Common myeloid progenitor, CD34-positive (primary cell): ENCODE data around the gene PDE10A.
"Not testable (repeated sequence)": the region's sequence is repeated elsewhere in the genome, so short reads cannot be mapped to it uniquely, and the experiment has no call there.

Experiments
- CTCF ChIA-PET: fragments of 350-600 bp; sonication (Branson Sonifier 250); formaldehyde crosslinking; loops from one replicate; lab custom pipeline; 2021; ENCODE audit warnings: antibody characterized with exemption; lab: Charles Lee
- POLR2A ChIA-PET: fragments of 350-600 bp; sonication (Branson Sonifier 250); formaldehyde crosslinking; loops from one replicate; lab custom pipeline; 2021; ENCODE audit warnings: antibody characterized with exemption; lab: Charles Lee
- DNase-seq, 3 donors: peaks; one replicate each; pipeline versions ENCODE4 v3.0.0 to v3.0.0-alpha.2; 2013
- H3K27ac ChIP-seq, 2 experiments: 1 replicate in 1 of 2; 2 replicates in 1 of 2; pipeline ENCODE4 v1.7.0; 2013; ENCODE audit warnings: inconsistent platforms in 2 of 2, low read length in 2 of 2, mild to moderate bottlenecking in 2 of 2, low read depth in 1 of 2, moderate library complexity in 1 of 2; ENCODE audit not compliant: severe bottlenecking in 2 of 2, insufficient read depth in 1 of 2, poor library complexity in 1 of 2
- H3K27me3 ChIP-seq, 5 experiments: replicated peaks in 2 of 5; 1 replicate in 3 of 5; 2 replicates in 2 of 5; pipeline versions ENCODE4 v1.6.1 to v1.7.0; 2013; ENCODE audit warnings: low read length in 4 of 5, mild to moderate bottlenecking in 2 of 5, moderate library complexity in 2 of 5, inconsistent platforms in 1 of 5; ENCODE audit not compliant: insufficient read depth in 5 of 5, control insufficient read depth in 4 of 5
- H3K36me3 ChIP-seq, 4 experiments: 1 replicate in 2 of 4; 2 replicates in 2 of 4; pipeline versions ENCODE4 v1.6.1 to v1.7.0; 2013; ENCODE audit warnings: low read length in 3 of 4, control low read depth in 1 of 4, mild to moderate bottlenecking in 1 of 4; ENCODE audit not compliant: control insufficient read depth in 4 of 4, insufficient read depth in 4 of 4
- H3K4me1 ChIP-seq, 4 experiments: 1 replicate in 3 of 4; 2 replicates in 1 of 4; pipeline versions ENCODE4 v1.6.1 to v1.7.1; 2013; ENCODE audit warnings: low read length in 3 of 4, mild to moderate bottlenecking in 3 of 4, control low read depth in 1 of 4, inconsistent platforms in 1 of 4, moderate library complexity in 1 of 4; ENCODE audit not compliant: control insufficient read depth in 4 of 4, insufficient read depth in 4 of 4; ENCODE audit errors: control extremely low read depth in 1 of 4
- H3K4me3 ChIP-seq, 7 experiments: 1 replicate in 4 of 7; 2 replicates in 3 of 7; pipeline versions ENCODE4 v1.5.1 to v1.7.0; 2013; ENCODE audit warnings: mild to moderate bottlenecking in 7 of 7, low read length in 6 of 7, moderate library complexity in 6 of 7, inconsistent platforms in 2 of 7, low read depth in 2 of 7, control low read depth in 1 of 7; ENCODE audit not compliant: insufficient read depth in 4 of 7, control insufficient read depth in 1 of 7; ENCODE audit errors: extremely low read depth in 1 of 7
- H3K9me3 ChIP-seq, 5 experiments: 1 replicate in 4 of 5; 2 replicates in 1 of 5; pipeline versions ENCODE4 v1.6.1 to v1.7.1; 2013; ENCODE audit warnings: low read length in 4 of 5, mild to moderate bottlenecking in 2 of 5, inconsistent platforms in 1 of 5, low read depth in 1 of 5, moderate library complexity in 1 of 5; ENCODE audit not compliant: control insufficient read depth in 4 of 5, insufficient read depth in 2 of 5; ENCODE audit errors: control extremely low read depth in 1 of 5
- WGBS: methylation state at CpG from one replicate; pipeline ENCODE4 v1.1.5; 2013; ENCODE audit not compliant: insufficient coverage; 5-methylcytosine and 5-hydroxymethylcytosine counted together

PDE10A gene

GRCh38 chr6:165627366-165627765 is 35.7 kb downstream of the PDE10A start:
- H3K27me3 ChIP-seq, result no peaks in the 10 kb centered on the region
- no peak overlapping the region for H3K4me3 ChIP-seq
- WGBS, result 95% methylated on average over 2 of the region's 4 CpGs

GRCh38 chr6:165626711-165627110 is 36.3 kb downstream of the PDE10A start:
- Histone ChIP-seq H3K36me3 (no peaks in the 10 kb centered on the region), H3K27me3 (no peaks in the 10 kb centered on the region), H3K27ac (no peak overlapping the region), H3K9me3 (peaks cover 0 to 6% (median 0%) of the 10 kb centered on the region in 5 experiments), H3K4me3 (no peak overlapping the region), H3K4me1 (peaks cover 0 to 4% (median 0%) of the 10 kb centered on the region in 4 experiments)
- no peak for DNase-seq
- POLR2A ChIA-PET, result no interaction called here
- CTCF ChIA-PET, result no interaction called here
- 86% methylated on average over 2 of the region's 6 CpGs for WGBS

More at GRCh38 chr6:165627366-165627765, 35.7 kb downstream of the PDE10A start:
- Histone ChIP-seq H3K36me3 (no peaks in the 10 kb centered on the region), H3K27ac (no peak overlapping the region), H3K9me3 (peaks cover 0 to 6% (median 0%) of the 10 kb centered on the region in 5 experiments), H3K4me1 (peaks cover 0 to 9% (median 3%) of the 10 kb centered on the region in 4 experiments)
- POLR2A ChIA-PET, result no interaction called here
- DNase-seq, result no peak
- CTCF ChIA-PET, result no interaction called here

DNA sequence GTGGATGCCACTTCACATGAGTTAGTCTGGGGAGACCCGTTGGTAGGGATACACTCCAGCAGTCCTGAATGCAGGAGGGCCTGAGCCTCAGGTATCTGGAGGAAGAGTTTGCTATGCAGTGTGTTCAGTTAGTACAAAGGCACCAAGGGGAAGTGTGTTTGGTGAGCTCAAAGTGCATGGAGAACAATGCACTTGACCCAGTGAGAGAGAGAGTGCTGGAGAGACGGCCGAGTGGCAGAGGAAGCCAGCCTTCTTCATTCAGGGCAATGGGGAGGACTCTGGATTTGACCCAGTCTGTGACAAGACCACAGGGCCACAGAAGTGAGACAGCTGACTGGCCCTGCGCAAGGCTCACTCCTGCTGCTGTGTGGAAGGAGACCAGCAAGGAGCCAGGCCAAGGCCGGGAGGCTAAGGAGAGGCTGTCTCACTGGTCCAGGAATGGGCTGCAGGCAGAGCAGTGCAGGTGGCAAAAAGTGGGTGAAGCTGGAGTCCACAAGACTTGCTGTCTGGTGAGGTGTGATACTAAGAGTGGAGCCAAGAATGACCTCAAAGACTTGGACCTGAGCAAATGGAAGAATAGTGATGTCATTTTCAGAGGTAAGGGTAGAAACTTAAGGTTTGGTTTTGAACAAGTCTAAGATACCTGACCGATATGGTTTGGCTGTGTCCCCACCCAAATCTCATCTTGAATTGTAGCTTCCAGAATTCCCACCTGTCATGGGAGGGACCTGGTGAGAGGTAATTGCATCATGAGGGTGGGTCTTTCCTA is 38.0 kb downstream of the PDE10A start:
- DNase-seq, result no peak
- Histone ChIP-seq H3K27ac (no peak overlapping the region), H3K36me3 (no peaks in the 10 kb centered on the region), H3K9me3 (peaks cover 0 to 6% (median 0%) of the 10 kb centered on the region in 5 experiments), H3K4me3 (no peak overlapping the region), H3K27me3 (no peaks in the 10 kb centered on the region), H3K4me1 (peaks cover 0 to 4% (median 0%) of the 10 kb centered on the region in 4 experiments)
- ChIA-PET POLR2A (no interaction called here), CTCF (no interaction called here)
- 92% methylated on average over 5 of the region's 6 CpGs for WGBS

GRCh38 chr6:165621940-165622339 is 41.1 kb downstream of the PDE10A start:
- Histone ChIP-seq H3K27me3 (no peaks in the 10 kb centered on the region), H3K27ac (no peak overlapping the region), H3K4me1 (peaks cover 0 to 4% (median 0%) of the 10 kb centered on the region in 4 experiments), H3K4me3 (no peak overlapping the region), H3K9me3 (peaks cover 0 to 6% (median 0%) of the 10 kb centered on the region in 5 experiments), H3K36me3 (no peaks in the 10 kb centered on the region)
- 100% methylated on average over 4 of the region's 7 CpGs for WGBS
- DNase-seq, result no peak
- ChIA-PET CTCF (no interaction called here), POLR2A (no interaction called here)

- H3K27me3 ChIP-seq, H3K9me3 ChIP-seq, H3K4me1 ChIP-seq, H3K4me3 ChIP-seq, POLR2A ChIA-PET, H3K36me3 ChIP-seq, DNase-seq, H3K27ac ChIP-seq: not testable (repeated sequence)
- CTCF ChIA-PET, result interaction anchor here (1.0 kb wide), 1 partner anchor 10 kb away, joined by 4 read pairs; no protein-coding TSS in a partner anchor
- WGBS, result 100% methylated on average over 4 of the region's 4 CpGs
Observed at GRCh38 chr6:165618891-165619290, 44.1 kb downstream of the PDE10A start.

DNA sequence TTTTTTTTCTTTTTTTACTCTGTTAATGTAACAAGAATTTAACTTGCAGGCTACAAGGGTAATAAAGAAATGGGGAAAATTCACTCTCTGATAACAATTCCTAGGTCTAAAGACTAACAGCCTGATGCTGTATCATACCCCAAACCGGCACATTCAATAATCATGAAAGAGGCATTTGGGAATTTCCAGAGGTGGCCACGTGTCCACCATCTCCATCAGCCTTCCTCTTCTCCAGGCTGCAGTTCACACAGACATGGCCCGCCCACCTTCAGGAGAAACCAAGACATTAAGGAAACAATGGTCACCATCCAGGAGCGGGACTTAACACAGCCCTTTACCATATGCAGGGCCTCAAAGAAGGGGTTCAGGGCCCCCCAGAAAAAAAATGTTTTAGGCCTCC is 44.8 kb downstream of the PDE10A start:
- H3K27ac ChIP-seq, result no peak overlapping the region
- POLR2A ChIA-PET, result no interaction called here

DNA sequence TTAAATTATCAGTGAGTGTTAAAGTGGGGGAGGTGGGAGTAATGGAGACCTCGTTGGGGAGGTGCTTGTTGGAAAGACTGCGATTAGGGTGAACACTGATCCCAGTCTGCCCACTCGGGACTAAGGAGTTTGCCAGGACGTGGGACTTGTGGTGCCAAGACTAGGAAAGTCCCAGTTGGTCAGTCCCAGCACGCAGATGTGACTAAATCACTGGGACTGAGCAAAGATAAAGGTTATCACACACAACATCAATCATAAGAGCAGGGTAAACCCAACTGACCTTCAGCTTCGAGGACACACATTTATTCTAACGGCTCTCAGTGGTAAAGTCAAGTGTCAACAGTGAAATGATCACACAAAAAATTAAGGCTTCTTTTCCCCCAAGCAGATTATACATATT is 45.5 kb downstream of the PDE10A start:
- POLR2A ChIA-PET, result no interaction called here
- peaks cover 0 to 2% (median 0%) of the 10 kb centered on the region in 5 experiments for H3K27me3 ChIP-seq
- H3K9me3 ChIP-seq, result no peaks in the 10 kb centered on the region
- no peak overlapping the region for H3K4me3 ChIP-seq
- DNase-seq, result no peak
- H3K36me3 ChIP-seq, result no peaks in the 10 kb centered on the region
- 97% methylated on average over 5 of the region's 7 CpGs for WGBS
- CTCF ChIA-PET, result no interaction called here
- peaks cover 0 to 1% (median 0%) of the 10 kb centered on the region in 4 experiments for H3K4me1 ChIP-seq
- no peak overlapping the region for H3K27ac ChIP-seq

More for the DNA sequence above, 44.8 kb downstream of the PDE10A start:
- CTCF ChIA-PET, result interaction anchor here (1.0 kb wide), 1 partner anchor 11 kb away, joined by 4 read pairs; no protein-coding TSS in a partner anchor
- Histone ChIP-seq H3K9me3 (no peaks in the 10 kb centered on the region), H3K4me1 (peaks cover 0 to 1% (median 0%) of the 10 kb centered on the region in 4 experiments), H3K4me3 (no peak overlapping the region), H3K27me3 (peaks cover 0 to 2% (median 0%) of the 10 kb centered on the region in 5 experiments), H3K36me3 (no peaks in the 10 kb centered on the region)
- DNase-seq, result no peak
- 93% methylated on average over 4 of the region's 4 CpGs for WGBS
